ENCODE data around the gene CLDN4.

CLDN4 gene

DNA sequence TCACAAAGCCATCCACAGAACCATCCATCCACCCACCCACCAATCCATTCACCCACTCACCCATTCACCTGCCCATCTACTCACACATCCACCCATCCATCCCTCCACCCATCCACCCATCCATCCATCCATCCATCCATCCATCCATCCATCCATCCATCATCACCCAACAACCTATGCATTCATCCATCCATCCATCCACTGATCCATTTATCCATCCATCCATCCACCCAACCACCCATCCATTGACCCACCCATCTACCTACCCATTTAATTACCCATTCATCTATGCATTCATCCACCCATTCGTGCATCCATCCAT lies 35.6 kb downstream of the CLDN4 start:
- no peaks in the 10 kb centered on the region for H3K27me3 ChIP-seq (ENCODE audit: insufficient read depth, low read length, poor library complexity, severe bottlenecking)
- no peaks in the 10 kb centered on the region for H3K36me3 ChIP-seq (ENCODE audit: insufficient read depth, low read length)
- no peaks in the 10 kb centered on the region for H3K79me2 ChIP-seq (ENCODE audit: insufficient read depth, low read length)

DNA sequence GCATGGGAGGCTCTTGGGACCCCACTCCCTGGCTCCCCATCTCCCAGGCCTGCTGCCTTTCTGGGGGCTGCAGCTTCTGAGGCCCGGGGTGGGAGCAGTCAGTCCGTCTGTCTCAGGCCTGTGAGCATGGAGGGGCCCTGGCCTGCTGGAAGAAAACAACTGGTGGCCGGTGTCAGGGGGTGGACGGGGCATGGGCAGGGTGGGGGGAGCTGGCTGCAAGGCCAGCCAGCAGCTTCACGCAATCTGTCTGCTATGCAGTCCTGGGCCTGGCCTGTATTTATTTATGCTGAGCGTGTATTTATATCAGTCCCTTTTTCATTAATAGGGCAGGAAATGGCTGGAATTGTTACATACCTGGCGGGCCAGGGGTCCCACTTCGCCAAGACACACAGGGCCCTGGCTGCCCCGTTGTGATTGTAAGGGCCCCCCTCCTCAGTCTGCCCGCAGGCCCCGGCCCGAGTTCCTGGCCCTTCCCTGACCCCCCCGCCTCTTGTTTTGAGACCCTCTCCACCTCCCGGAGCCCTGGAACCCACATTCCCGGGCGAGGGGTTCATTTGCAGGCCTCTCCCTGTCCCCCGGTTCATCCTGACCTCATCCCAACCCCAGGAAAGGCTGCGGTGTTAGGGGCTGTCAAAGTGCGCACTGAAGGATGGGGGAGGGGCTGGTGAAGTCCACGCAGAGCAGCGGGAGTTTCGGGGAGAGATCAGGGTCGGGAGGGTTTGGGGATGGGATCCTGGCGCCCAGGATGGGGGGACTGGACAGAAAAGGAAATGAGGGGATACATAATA lies 38.4 kb downstream of the CLDN4 start:
- H3K4me3 ChIP-seq (ENCODE audit: low read length, poor library complexity, severe bottlenecking) = no peak overlapping the region
- H3K9ac ChIP-seq (ENCODE audit: low read depth, low read length, poor library complexity, severe bottlenecking) = no peak overlapping the region
- no peaks in the 10 kb centered on the region for H4K20me1 ChIP-seq (ENCODE audit: insufficient read depth, low read length, poor library complexity, severe bottlenecking)
- no peaks in the 10 kb centered on the region for H3K36me3 ChIP-seq (ENCODE audit: insufficient read depth, low read length)
- no peak overlapping the region for H2AFZ ChIP-seq (ENCODE audit: low read length)
- no peaks in the 10 kb centered on the region for H3K27me3 ChIP-seq (ENCODE audit: insufficient read depth, low read length, poor library complexity, severe bottlenecking)
- TF ChIP-seq, protein P1, sequence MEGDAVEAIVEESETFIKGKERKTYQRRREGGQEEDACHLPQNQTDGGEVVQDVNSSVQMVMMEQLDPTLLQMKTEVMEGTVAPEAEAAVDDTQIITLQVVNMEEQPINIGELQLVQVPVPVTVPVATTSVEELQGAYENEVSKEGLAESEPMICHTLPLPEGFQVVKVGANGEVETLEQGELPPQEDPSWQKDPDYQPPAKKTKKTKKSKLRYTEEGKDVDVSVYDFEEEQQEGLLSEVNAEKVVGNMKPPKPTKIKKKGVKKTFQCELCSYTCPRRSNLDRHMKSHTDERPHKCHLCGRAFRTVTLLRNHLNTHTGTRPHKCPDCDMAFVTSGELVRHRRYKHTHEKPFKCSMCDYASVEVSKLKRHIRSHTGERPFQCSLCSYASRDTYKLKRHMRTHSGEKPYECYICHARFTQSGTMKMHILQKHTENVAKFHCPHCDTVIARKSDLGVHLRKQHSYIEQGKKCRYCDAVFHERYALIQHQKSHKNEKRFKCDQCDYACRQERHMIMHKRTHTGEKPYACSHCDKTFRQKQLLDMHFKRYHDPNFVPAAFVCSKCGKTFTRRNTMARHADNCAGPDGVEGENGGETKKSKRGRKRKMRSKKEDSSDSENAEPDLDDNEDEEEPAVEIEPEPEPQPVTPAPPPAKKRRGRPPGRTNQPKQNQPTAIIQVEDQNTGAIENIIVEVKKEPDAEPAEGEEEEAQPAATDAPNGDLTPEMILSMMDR (conservative IDR thresholded peaks at IDR 0.05; ENCODE audit: low read length) = no peak
- no peak for TF ChIP-seq EZH2phosphoT487 (IDR thresholded peaks at IDR 0.05; ENCODE audit: borderline replicate concordance)
- no peaks in the 10 kb centered on the region for H3K9me3 ChIP-seq (ENCODE audit: insufficient read depth, low read depth, low read length)
- H3K79me2 ChIP-seq (ENCODE audit: insufficient read depth, low read length) = no peaks in the 10 kb centered on the region
- H3F3A ChIP-seq (ENCODE audit: low read depth) = no peaks in the 10 kb centered on the region
- H3K4me2 ChIP-seq (ENCODE audit: low read depth, low read length, poor library complexity, severe bottlenecking) = no peak overlapping the region
- no peaks in the 10 kb centered on the region for H3K4me1 ChIP-seq (ENCODE audit: insufficient read depth, low read length, poor library complexity, severe bottlenecking)
- no peaks in the 10 kb centered on the region for H3K9me2 ChIP-seq (replicated peaks; ENCODE audit: low read depth, low read length)

More for the DNA sequence above, 35.6 kb downstream of the CLDN4 start:
- H3K4me3 ChIP-seq (ENCODE audit: low read length, poor library complexity, severe bottlenecking) = no peak overlapping the region
- no peak overlapping the region for H3K9ac ChIP-seq (ENCODE audit: low read depth, low read length, poor library complexity, severe bottlenecking)
- H4K20me1 ChIP-seq (ENCODE audit: insufficient read depth, low read length, poor library complexity, severe bottlenecking) = no peaks in the 10 kb centered on the region
- TF ChIP-seq EZH2phosphoT487 (IDR thresholded peaks at IDR 0.05; ENCODE audit: borderline replicate concordance) = no peak
- TF ChIP-seq, protein P1 (conservative IDR thresholded peaks at IDR 0.05; ENCODE audit: low read length) = no peak
- H3K4me1 ChIP-seq (ENCODE audit: insufficient read depth, low read length, poor library complexity, severe bottlenecking) = no peaks in the 10 kb centered on the region
- H3K9me3 ChIP-seq (ENCODE audit: insufficient read depth, low read depth, low read length) = no peaks in the 10 kb centered on the region
- no peak overlapping the region for H3K4me2 ChIP-seq (ENCODE audit: low read depth, low read length, poor library complexity, severe bottlenecking)
- no peaks in the 10 kb centered on the region for H3K9me2 ChIP-seq (replicated peaks; ENCODE audit: low read depth, low read length)
- H2AFZ ChIP-seq (ENCODE audit: low read length) = no peak overlapping the region
- H3F3A ChIP-seq (ENCODE audit: low read depth) = no peaks in the 10 kb centered on the region

DNA sequence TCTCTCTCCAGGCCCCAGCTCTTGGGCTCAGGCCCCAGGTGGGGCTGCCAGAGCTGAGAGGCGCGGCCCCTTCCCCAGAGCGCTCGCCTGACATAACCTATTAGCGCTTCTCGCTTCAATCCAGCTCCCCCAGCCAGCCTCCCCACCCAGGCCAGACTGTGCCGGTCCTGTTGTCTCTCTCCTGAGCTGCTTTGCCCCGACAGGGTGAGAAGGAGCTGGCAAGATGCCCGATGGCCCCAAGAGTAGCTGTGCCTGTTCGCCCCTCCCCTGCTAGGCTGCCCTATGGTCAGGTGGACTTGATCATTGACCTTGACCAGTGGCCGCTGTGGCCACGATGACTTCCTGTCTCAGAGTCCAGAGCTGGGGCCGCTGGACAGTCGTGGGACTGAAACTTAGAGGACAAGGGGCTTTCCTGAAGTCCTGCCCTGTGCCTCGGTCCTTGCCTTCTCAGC lies 39.3 kb downstream of the CLDN4 start:
- Histone ChIP-seq H3K79me2 (ENCODE audit: insufficient read depth, low read length) (no peaks in the 10 kb centered on the region), H3K27me3 (ENCODE audit: insufficient read depth, low read length, poor library complexity, severe bottlenecking) (no peaks in the 10 kb centered on the region), H3K9me3 (ENCODE audit: insufficient read depth, low read depth, low read length) (no peaks in the 10 kb centered on the region), H3K9ac (ENCODE audit: low read depth, low read length, poor library complexity, severe bottlenecking) (no peak overlapping the region), H3K36me3 (ENCODE audit: insufficient read depth, low read length) (no peaks in the 10 kb centered on the region), H2AFZ (ENCODE audit: low read length) (no peak overlapping the region), H3K9me2 (replicated peaks; ENCODE audit: low read depth, low read length) (no peaks in the 10 kb centered on the region), H3K4me1 (ENCODE audit: insufficient read depth, low read length, poor library complexity, severe bottlenecking) (no peaks in the 10 kb centered on the region), H3K4me2 (ENCODE audit: low read depth, low read length, poor library complexity, severe bottlenecking) (no peak overlapping the region), H3K4me3 (ENCODE audit: low read length, poor library complexity, severe bottlenecking) (no peak overlapping the region), H4K20me1 (ENCODE audit: insufficient read depth, low read length, poor library complexity, severe bottlenecking) (no peaks in the 10 kb centered on the region), H3F3A (ENCODE audit: low read depth) (no peaks in the 10 kb centered on the region)
- no peak for TF ChIP-seq EZH2phosphoT487 (IDR thresholded peaks at IDR 0.05; ENCODE audit: borderline replicate concordance)
- TF ChIP-seq, protein P1 (conservative IDR thresholded peaks at IDR 0.05; ENCODE audit: low read length) = no peak
